Activated CD4-positive, alpha-beta T cell treated with anti-CD3 and anti-CD28 coated beads for 1 hour (primary cell): ENCODE measurements around the gene PIP5KL1.
A peak's percentile ranks its signal among the peaks of the same experiment; 100 is the strongest.

Experiments used
- DNase-seq: peaks from one replicate; pipeline ENCODE4 v3.0.0-alpha.2; 2020

PIP5KL1 gene, protein sequence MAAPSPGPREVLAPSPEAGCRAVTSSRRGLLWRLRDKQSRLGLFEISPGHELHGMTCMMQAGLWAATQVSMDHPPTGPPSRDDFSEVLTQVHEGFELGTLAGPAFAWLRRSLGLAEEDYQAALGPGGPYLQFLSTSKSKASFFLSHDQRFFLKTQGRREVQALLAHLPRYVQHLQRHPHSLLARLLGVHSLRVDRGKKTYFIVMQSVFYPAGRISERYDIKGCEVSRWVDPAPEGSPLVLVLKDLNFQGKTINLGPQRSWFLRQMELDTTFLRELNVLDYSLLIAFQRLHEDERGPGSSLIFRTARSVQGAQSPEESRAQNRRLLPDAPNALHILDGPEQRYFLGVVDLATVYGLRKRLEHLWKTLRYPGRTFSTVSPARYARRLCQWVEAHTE

DNA sequence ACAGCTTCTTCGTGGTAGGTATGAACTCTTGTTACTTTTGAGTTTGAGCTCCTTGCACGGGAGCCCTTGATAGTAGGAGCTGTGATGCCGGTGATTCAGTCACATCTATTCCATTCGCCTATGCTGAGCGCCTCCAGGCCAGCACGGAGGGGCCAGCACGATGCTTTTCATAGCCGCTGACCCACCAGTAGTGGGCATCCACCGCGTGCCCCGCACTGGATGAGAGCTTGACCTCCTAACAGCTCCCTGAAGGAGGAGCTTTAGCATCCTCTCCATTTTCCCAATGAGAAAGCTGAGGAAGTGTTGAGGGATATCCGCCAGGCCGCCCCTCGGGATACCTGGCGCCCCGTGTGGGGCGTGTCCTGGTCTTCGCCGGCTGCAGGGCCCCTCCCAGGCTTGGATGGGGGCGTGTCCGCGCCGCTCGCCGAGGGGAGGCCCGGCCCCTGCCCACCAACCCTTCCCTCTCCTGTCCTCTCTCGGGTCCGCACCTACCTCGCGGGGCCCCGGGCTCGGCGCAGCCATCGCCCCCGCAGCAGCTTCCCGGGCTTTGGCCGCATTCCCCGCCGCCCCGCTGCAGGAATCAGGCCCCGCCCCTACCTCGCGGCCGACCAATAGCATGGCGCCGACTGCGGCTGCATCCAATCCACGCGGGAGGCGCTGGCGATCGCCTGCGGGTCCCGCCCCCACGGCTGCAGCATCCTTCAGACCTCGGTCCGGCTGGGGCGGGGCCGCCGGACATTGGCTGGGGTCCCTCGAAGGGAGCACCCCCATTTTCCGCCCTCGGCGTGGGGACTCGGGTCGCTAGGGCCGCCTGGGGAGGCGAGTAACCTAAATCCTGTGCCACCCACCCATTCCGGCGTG lies at the start of gene PIP5KL1:
Gene PIP5KL1, minus strand, starts transcription at position 547 of the 861 bp plus-strand sequence. Its CDS starts 25 bp downstream, at position 522.
- DNase-seq = peak; percentile 45

DNA sequence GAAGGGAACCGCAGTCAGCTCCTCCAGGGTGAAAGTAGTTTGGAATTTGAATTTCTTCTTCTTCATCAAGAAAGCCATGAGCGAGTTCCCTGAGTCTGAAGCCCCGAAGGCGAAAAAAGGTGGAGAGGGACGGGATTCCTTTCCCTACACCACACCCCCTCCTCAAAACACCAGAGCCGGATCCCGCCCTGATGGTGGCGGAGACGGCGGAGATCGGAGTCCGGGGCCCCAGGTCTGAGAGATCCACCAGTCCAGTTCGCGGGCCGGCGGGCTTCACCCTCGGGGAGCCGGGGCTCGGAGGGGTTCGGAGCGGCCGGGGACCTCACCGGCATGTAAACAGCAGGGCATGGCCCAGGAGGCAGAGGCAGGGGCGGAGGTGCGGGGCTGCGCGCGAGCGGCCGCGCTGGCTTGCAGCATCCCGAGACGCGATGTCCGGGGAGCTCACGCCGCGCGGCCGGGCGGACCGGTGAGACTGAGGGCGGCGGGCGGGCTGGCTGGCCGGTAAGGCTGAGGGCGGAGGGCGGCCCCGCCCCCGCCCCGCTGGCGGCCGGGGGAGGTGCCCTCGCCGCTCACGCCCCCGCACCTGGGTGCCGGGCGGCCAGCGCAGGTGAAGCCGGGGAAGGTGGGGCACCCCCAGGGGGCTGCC lies 49.6 kb upstream of the PIP5KL1 start:
- no peak for DNase-seq

DNA sequence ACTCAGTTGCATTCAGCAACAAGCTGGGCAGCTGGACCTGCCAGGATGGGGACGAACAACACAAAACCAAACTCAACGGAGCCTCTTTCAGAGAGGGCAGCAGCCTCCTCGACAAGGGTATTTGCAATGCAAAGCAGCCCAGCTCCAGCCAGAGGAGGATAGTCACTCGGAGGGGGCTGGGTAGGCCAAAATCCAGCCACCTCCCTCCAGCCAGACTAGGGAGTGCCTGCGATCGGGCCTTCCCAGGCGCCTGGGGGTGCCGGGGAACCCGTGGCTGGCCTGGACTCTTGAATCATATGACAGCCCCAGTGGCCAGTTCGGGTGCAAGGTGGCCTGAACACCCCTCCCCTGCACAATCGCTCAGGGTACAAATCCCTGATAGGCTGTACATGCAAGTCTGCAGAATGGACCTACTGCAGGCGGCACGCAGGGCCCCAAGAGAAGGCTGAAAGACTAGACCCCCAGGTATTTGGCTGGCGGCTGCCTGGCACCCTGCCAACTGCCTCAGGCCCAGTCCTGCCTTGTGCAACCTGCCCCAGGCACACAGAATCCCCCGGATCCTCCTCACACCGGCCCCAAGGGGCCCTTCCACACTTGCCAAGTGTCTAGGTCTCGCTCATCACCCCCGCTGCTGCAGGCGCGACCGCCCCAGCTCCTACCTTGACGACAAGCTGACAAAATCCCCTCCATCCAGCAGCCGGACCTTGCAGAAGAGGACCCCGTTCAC lies 48.9 kb upstream of the PIP5KL1 start:
- DNase-seq = no peak

DNA sequence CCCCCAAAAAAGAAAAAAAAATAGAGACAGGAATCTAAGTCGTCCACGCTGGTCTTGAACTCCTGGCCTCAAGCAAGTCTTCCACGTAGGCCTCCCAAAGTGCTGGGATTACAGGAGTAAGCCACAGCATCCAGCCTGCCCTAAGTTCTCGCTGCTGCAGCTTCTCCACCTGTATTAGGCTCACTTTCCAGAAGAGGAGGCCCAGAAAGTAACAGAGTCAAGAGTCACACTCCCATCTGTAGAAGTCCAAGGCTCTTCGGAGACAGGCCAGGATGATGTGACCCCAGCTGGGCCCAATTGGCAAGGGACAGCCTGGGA lies 48.4 kb upstream of the PIP5KL1 start:
- no peak for DNase-seq

DNA sequence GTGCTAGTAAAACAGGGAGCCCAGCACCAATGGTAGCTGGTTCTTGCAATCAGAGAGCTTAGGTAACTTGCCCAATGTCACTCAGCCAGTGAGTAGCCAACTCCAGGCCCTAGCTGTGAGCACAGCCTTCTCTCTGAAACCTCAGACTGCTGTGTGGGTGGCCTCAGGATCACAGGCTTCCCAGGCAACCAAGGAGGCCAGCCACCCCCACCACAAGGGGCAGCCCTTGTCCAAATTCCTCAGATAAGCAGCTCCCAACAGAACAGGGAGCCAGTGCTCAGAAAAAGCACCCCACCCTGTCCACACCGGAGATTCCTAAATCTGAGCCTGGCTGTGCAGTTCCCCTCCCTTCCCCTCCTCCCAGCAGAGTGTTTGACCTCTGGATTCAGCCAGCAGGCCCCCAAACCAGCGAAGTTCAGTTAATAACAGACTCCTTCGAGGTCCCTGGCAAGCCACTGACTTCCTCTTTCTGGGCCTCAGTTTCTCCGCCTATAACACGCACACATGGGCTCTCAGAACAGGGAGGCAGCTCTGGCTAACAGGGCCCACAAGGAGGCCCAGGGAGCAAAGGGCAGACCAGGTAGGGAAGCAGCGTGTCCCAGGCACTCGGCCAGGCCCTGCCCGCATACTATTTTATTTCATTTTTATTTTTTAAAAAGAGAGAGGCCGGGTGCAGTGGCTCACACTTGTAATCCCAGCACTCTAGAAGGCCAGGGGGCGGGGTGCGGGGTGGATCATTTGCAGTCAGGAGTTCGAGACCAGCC lies 47.5 kb upstream of the PIP5KL1 start:
- DNase-seq = no peak

DNA sequence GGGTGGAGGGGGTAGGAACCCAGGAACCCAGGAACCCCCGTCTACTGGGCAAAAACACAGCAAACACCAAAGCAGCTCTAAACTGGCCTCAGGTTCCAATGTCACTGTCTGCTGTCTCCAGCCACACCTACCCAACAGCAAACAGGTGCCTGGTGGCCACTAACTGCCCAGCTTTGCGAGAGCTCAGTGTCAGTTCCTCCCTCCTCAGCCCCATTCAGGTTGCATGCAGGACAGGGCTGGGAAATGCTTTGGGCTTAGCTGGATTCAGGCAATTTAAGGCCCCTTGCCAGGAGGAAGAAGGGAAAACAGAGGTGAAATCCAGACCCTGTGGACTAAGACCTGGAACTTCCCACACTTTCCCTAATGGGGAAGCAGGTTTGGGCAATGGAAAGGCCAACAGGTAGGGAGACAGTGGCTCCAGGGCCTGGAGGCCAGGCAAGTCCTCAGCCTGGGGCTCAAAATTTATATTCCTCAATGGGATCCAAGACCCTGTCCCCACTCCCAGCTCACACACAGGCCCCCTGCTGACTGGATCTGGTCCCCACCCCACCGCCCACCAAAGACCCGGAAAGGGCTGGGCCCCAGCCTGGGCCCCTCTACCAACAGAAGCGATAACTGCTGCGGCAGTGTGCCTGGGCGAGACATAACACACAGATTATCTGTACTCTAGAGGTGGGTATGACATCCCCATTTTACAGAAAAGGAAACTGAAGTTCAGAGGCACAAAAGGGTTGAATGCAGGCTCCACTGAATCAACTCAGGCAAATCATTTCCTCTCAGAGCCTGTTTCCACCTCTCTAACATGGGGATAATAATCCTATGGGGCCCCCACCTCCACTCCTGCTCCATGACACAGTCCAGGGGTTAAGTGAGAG lies 46.7 kb upstream of the PIP5KL1 start:
- DNase-seq = no peak

DNA sequence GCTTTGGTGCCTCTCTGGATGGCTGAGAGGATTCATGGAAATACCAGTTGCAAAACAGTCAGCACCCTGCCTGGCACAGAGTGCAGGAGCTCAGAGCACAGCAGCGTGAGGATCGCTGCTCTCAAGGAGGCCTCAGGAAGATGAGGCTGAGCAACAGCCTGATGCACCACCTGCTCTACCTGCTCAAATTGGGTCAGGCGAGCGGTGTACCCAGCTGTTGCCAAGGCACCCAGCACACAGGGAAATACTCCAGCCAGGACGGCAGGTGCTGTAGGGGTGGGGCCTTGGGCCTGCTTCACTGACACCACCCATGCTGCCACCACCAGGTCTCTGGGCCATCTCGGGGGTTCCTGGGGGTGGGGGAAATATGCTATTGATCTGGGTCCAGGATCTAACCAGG lies 45.9 kb upstream of the PIP5KL1 start:
- DNase-seq = no peak

DNA sequence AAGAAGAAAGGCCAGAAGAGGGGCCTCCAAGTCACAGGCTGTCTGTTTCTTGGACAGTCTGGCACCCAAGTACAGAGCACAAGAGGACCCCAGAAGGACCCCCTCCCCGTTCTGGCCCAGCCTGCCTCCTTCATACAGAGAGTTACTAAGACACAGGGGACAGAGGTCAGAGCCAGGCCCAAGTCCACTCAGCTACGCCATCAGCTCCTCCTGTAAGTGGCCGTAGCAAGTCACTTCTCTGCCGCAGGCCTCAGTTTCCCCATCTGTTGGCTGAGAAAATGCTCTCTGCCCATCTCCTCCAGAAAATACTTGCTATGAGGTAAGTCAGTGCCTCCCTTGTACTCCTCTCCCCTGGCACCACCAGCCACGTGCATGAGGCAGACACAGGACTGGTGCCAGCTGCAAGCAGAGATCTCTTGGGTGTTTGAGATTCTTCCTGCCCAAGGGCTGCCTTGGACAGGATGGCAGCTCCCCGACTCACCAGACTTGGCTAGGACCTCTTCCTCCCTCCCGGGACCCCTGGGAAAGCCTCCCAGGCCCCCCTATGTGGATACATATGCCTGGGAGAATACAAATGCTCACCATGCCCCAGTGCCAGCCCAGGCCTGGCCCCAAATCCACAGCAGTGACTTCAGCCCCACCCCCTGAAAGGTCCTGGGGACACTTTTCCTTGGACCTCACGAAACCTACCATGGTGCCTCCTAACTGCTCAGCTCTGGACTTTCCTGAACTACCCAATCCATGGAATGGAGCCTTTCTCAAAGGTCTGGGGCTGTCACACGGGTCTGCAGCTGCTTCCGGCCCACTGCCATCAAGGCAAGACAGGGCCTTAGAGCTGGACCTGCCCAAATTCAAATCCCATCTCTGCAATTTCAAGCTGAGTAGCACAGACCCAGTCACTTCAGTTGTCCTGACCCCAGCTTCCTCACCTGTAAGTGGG lies 45.1 kb upstream of the PIP5KL1 start:
- no peak for DNase-seq

DNA sequence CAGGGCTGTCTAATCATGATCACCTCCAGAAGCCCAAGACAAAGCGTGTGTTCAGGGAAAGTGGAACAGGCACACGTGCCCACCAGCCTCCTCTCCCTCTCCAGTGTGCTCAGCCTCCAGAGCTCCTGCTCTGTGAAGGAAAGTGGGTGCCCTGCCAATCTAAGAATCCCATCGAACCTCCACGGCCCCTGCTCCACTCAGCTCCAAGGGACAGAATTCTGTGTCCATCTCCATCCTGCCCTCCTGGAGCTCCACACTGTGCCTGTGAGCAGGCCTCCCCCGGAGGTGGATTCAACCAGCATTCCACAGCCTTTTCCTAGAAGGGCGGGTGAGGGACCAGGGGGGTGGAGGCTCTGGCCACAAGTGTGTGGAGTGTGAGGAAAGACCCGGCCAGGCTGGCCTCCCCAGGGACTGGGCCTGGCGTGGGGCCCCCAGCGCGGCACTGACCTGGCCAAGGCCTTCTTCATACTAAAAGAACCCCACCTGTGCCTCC lies 44.2 kb upstream of the PIP5KL1 start:
- no peak for DNase-seq

DNA sequence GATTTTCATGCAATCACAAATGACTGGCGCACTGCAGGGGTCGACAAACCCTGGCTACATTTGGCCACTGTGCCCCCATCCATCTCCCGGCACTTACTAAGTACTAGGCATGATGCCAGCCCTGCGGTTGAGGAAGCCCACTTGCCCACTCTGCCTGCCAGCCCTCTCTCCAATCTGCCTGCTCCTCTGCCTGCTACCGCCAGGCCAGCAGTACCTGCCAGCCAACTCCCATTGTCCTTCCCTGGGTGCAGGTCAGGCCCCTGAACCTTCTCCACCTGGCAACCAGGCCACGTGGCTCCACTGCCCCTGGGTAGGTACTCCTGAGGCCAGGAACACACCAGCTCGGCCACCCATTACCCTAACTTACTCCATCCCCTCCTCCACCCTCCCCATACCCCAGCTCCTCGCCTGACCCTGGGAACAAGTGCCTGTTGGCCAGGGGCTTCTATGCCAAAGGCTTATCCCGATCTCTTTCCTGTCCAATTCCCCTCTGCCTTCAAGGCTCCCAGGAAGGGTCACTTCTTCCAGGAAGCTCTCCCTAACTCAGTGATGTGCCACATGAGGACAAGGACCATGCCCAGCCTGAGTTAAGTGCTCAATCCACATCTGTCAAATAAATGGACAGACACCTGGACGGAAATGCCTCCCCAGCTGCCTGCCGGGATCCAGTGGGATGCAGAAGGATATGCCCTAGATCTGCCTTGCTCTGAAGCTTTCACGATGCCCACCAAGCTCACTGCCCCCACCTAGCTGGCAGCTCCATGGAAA lies 43.6 kb upstream of the PIP5KL1 start:
- no peak for DNase-seq

DNA sequence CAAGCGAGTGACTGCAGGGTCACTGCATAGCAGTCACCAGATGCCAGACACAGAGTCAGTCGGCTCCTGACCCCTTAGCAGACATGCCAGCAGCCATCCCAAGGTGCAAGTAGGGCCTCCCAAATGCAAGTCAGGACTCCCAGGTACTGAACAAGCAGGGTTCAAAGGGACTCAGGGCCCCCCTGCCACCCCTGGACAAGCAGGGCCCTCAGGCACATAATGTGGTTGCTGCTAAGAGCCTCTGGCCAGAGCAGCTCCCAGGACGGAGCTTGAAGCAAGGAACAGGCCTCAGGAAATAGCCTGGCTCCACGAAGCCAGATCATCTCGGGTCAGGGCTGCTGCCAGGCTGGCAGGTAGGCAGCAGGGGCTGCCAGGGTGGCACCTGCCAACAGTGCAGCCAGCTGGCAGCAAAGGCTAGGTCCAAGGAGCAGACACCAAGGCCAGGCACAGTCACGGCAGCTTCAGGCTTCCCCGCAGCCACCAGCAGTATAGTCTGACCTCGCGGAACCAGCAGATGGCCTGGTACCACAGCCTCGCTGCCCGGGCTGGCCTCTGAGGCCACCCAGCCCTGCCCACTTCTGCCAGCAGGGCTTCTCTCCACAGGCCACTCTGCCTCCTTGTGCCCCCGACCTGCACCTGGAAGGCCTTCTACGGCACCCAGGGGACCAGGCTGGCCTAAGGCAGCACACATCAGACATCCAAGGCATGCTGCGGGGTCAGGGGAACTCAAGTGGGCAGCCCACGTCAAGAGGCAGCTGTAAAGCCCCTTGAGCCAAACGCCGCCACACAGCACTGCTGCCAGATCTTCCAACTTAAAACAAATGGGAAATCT lies 42.8 kb upstream of the PIP5KL1 start:
- DNase-seq = no peak

DNA sequence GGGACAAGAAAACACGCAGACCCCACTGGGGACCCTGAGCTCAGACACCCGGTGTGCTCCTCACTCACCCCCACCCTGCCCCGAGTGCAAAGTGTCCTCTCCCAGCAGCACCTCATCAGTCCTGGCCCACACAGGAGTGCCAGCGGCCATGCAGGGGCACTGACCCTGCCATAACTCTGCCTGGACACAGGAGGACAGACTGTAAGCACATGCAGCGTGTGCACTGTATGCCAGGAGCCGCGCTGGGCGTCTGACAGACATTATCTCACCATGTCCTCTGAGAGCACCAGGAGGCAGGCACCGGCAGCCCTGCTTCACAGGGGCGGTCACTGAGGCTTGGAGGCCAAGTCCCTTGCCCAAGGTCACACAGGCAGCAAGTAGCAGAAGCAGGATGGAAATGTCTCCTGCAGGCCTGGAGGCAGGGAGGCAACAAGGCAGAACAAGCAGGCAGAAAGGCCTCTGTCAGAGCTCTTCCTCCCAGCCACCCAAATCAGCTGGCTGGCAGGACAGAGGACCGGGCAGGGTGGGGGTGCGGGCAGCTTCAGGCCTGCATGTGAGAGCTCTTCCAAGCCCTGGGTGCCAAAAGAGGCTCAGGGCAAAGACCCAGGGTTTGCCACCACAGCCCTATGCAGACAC lies 41.8 kb upstream of the PIP5KL1 start:
- DNase-seq = no peak

DNA sequence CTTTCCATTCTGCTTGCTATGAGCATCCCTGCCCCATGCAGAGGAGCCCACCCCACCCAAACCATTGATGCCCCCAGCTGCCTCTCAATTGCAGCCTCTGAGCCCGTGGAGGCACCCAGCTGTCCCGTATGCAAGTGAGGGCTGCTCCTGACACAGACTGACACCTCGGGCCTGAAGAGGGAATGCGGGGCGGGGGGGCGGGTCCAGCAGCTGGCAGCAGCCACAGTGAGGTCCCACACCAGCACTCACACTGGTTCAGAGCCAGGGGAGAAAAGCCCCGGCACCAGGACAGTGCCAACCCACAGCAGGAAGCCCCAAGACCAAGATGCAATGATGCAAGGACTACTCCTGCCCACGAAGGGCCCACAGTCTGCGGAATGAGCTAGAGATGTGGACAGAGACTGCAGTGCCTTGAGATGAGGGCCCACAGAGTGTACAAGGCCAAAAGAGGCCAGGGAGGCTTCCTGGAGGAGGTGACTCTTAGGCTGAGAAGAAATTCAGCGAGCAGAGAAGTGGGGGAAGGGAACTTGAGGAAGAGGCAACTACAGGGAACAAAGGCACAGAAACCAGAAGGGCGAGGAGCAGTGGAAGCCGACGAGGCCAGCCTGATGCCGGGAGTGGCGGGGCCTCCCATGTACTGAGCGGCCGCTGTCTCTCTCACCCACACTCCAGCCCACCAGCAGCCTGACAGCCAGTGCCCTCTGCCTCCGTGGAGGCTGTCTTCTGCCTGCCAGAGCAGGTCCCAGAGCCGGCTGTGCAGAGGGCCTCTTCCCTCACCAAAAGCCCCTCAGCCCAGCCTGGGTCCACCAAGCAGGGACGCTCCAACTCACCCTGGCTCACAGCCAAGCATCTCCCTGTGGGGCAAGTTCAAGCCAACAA lies 41.0 kb upstream of the PIP5KL1 start:
- no peak for DNase-seq

DNA sequence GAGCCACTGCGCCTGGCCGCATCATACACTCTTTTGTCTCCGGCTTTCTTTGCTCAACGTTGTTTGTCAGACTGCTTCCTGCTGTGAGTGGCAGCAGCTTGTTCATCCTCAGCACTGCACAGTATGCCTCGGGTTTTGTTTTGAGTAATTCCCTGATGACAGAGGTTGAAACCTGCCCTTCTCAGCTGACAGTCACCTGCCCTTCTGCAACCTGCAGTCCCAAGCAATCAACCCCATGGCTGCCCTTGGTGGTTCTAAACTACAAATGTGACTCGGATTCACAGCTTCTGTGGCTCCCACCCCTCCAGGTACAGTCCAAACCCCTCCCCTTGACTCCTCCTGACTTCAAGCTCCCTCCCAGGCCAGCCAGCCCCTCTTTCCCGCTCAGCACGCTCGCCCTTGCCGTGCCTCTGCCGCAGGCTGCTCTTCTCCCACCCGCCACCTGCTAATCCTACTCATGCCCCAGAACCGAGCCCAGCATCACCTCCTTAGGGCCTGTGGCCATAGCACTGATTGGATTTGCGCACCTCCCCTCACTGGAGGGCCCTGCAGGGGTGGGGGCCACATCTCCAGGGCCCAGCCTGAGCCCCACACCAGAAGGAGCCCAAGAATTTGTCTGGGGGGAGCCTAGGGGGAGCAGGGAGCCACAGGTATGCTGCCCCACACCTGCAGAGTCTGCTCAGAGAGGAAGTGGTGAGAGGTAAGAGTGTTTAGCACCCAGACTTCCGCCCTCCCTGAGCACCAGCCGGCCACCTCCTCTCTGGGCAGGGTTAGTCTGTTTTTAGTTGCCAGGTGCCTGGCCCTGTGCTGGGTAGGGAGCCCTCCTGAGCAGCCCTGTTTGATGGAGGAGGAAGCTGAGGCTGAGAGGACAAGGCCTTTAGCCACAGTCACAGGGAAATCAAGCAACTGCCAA lies 40.1 kb upstream of the PIP5KL1 start:
- DNase-seq = peak; percentile 41

DNA sequence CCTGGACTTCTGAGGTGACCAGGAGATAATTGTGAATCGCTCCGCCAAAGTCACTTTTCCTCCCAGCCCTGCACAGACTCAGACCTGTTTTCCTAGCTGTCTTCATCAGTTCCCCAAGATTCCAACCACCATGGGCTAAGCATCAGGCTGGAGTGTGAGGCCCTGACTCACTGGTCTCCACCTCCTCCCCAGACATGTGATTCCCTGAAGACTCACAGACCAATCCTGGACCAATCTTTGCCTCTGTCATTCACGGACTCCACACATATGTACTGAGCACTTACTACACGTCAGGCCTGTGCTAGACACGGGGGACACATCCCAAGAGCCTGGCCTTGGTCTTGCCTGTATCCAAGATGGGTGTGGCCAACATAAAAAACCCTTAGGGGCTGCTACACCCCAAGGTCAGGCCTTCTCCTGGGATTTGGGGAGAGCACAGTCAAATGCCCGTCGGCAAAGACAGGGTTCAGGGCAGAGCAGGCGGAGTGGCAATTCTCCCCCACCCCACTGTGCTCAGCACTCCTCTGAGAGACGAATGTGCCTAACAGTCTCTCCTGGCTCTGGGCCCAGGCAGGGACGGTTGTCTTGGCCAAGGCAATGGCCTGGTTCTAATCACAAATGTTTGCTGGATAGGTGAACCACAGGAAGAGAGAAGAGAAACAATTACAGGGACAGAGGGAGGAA lies 38.3 kb upstream of the PIP5KL1 start:
- DNase-seq = no peak
